Stromal cell of bone marrow (primary cell): ENCODE results near the gene TMTC2.
A peak's percentile ranks its signal among the peaks of the same experiment; 100 is the strongest.

ENCODE experiments used
- DNase-seq: peaks from one replicate; pipeline ENCODE4 v3.0.0-alpha.2; 2012; ENCODE audit warnings: low read depth

TMTC2 gene

DNA sequence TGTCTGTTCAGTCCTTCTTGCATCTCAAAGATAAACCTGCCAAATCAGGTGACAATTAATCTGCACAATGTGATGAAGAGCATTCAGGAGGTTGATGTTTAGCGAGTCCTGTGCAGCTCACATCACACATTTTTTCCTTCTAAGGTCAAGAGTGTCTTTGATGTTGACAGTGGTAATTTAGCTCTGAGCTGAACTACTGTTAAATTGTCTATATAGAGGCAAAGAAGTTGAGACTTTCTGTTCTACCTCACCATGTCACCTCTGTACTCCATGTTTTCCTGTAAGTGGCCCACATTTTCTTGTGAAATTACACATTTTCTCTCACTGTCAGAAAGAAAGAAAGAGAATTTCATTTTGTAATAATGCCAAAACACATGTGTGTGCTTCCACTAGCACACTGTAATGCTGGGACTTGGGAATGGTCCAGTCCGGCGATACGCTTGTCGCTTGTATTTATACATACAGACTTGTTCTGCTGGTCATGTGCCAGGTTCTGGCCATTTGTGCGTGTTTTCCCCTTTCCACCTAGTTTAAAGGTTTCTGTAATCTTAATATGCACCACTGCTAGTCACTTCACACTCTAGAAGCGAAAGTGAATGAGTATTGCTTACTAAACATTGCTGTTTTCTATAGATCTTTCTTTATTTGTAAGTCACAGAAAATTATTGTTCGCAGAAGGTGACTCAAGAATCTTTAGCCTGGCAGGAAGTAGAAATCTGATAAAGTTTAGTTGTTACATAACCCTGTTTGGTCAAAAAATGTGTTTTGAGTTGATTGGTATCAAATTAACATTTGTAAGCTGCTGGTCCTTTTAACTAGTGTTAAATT, 328.9 kb downstream of the TMTC2 start:
- DNase-seq, result no peak

DNA sequence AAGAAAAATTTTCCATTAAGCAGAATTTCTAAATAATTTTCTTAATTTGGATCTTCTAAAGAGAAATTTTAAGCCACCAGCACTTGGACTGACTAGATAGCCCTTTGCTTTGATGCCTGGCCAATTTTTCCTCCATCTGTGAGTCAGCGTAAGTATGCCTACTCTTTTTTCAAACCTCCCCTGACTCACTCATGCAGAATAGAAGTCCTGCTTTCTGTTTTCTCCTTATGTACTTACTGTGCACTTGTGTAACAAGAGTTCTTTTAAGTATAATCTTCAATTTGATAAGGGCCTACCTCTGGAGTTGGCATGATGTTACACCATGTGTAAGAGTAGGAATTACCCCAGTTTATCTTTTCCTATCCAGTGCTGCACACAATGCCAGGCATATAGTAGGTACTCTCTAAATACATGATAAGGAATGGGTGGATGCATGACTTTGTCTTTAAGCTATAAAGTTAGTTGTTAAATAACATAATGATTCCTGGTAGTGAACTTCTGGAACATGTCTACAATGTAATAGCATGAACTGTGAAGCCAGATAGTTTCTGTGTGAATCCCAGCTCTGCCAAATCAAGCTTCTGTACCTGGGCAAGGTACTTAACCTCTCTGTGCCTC, 329.6 kb downstream of the TMTC2 start:
- peak; percentile 49 for DNase-seq

DNA sequence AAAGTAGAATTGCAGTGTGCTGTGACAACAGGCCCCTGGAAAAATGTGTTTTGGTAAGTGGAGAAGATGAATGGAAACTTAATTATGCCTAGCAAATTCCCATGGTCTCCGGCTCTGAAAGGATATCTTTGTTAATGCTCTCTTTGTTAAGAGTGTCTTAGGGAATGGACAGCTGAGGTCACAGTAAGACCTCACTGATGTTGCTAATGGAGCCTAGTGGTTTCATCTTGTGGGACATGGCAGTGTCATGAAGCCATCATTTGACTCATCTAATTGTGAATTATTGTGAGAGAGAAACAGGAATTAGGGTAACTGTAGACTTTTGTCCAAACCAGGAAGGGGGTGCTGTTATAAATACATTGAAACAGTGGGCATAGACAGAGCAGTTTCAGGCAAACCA, 330.3 kb downstream of the TMTC2 start:
- no peak for DNase-seq

DNA sequence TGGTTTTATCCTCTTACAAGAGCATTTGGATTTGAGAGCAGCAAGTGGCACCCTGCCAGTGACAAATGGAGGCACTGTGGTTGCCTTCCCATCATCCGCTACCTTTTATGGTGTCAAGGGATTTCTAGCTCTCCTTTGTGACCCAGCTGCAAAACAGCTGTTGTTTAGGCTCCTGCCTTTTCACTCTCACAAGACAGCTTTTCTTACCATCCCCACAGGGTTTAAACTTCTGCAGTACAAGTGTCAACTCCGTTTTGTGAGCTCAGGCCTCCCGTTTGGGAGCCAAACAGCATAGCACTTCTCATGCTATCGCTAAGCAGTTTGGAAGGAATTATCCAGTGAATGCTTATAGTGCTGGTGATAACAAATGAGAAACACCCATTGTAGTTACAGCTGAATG, 331.4 kb downstream of the TMTC2 start:
- no peak for DNase-seq

DNA sequence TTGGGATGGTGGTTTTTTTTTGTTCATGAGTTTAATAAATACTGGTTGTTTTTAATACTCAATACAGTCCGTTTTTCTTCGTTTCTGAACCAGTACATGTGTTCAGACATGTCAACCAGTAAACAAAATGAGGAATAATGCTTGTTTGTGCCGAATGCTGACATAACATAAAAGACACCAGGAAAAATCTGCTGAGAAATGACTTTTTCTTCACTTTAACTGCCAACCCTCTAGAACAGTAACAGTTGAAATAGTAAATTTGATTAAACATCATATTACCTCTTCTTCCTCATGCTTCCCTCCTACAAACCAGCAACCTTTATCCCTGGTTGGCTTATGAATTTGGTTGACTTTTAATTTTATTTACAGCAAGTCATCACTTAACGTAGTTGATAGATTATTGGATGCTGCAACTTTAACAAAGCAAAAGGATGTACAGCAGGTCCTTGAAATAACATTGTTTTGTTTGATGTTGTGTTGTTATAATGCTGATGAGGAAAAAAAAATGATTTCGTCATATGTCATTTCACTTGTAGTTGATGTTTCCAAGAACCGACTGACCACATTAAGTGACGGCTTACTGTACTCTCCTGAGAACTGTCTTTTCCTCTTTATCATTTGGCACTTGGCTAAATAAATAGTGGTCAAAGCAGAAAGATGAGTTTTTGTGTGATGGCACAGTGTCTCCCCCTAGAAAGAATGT, 340.5 kb downstream of the TMTC2 start:
- no peak for DNase-seq

DNA sequence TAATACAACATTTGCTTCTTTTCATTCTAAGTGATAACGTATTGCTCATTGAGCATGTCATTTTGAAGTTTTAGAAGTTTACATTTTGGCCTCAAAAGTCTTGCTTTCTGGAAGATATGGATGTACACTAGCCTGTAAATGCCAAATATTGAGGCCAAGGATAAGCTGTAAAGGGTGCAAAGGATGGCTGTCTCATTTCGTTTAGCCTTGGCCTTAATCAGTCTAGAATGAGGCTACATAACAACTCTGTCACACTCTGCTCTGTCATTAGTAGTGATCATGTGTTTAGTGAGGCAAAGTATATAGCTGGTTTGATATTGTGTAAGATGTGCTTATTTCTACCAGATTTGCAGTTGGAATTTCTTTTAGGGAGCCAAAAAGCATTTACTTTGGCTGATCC, 344.5 kb downstream of the TMTC2 start:
- no peak for DNase-seq

DNA sequence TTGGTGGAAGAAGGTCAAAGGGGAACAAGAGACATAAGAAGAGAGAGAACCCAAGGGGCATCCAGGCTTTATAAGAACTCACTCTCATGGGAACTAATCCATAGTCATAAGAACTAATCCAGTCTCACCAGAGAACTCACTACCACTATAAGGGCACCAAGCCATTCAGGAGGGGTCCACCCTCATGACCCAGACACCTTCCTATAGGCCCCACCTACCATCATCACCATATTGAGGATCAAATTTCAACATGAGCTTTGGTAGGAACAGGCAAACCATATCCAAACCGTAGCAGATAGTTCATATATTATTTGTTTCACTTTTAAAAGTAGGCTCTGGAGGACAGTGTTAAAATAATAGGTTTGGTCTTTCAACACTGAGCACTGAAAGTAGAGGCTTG, 350.1 kb downstream of the TMTC2 start:
- DNase-seq, result no peak

DNA sequence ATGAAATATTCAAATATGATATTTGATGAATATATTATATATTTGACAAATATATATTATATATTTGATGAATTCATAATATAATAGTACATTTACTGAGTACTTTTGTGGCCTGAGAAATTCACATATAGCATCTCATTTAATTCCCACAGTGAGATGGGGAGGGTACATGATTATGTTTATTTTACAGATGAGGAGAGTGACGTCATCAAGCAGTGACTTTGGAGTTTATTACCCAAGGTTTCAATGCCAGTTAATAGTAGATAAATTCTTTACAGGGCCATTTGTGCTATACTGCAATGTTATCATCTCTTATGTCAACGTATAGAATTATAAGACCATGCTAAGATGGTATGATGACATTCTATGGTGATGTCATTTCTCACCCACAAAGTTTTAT, 352.7 kb downstream of the TMTC2 start:
- no peak for DNase-seq

DNA sequence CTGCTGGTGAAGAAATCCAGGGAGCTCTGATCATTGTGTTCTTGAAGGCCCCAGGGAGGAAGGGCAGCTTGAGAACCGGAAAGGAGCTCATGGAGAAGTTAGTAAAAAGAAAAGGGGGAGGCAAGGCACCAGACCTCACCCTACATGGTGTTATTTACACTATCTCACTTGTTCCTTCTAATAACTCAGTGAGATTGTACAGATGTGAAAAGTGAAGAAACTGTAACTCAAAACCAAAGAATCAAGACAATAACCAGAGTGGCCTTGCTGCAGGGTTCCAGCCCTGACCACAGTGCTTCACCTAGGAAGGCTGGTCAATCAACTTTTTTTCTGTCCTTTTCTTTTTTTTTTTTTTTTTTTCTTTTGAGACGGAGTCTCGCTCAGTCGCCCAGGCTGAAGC, 353.6 kb downstream of the TMTC2 start:
- no peak for DNase-seq

DNA sequence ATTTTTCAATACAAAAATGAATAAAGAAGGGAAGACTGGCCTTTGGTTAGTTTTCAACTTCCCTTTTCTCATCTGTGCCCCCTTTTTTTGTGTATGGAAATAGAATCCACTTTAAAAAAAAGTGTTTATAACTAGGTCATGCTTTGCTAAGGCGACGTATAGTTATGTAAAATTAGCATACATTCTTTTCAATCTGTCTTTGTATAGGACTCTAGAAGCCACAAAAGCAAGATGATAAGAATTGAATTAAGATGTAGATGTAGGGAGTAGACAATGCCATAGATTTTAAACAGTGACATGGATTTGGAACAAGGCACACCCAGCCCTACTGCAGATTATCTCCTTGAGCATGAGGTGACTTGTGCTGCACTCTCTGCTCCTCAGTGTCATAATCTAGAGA, 354.3 kb downstream of the TMTC2 start:
- no peak for DNase-seq

DNA sequence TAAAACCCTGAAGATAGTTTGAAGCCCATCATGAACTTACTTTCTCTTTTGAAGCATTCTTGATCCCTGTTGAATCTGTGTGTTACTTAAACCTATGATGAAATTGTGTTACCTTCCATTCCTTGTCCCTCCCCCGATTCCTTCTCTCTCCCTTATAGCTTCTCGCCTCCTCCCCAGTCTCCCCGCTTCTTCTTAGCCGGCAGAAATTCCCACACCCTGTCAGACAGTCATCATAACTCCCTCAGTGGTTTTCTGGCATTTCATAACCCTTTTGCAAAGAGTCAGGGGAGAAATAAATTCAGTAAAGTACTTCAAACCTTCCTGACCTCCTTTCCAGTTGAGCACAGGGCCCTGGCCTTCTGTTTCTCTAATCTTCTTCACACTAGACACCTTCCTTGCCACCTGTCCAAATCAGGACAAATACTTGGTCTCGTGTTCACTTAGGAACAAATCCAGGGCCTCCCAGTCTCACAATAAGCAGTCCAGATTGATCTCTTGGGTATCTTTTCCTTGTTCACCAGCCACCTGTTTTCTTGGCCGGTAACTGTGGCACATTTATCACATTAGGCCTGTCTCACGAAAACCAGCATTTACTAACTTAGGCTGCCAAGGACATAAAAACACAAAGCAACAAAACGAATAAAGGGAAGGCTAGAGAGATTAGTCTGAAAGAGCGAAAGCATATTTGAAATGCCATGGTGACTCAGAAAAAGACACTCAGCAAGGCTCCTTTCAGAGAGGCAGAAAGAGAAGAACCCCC, 355.9 kb downstream of the TMTC2 start:
- DNase-seq, result no peak

DNA sequence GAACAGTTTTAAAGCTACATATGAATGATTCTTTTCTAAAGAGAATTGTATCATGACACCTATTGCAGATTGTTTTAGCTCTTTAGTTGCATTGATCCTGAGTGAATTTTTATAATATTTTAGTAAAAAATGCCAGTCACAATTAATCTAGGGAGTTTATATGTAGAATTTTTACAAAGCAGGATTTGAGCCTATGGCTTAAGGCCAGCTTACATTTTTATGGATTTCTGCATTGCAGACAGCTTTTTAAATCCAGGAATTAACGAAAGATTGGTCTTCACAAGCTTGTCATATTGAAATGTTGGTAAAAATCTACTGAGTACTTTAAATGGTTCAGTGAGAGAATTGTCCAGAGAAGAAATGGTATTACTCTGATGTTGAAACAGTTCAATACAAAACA, 358.0 kb downstream of the TMTC2 start:
- DNase-seq, result no peak

DNA sequence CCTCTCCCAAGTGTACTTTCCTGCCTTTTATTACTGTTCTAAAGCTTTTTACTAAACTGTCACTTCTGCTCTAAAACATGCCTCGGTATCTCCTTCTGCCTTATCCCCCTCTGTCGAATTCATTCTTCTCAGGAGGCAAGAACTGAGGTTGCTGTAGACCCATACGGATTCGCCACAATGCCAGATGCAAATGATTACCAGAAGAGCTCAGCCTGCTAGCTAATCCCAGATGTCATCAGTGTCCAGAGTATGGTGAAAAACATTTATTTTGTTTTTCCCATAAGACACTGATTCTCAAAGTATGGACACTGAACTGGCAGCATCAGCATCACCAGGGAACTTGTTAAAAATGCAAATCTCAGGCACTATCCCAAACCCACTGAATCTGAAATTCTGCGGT, 359.3 kb downstream of the TMTC2 start:
- DNase-seq, result no peak

DNA sequence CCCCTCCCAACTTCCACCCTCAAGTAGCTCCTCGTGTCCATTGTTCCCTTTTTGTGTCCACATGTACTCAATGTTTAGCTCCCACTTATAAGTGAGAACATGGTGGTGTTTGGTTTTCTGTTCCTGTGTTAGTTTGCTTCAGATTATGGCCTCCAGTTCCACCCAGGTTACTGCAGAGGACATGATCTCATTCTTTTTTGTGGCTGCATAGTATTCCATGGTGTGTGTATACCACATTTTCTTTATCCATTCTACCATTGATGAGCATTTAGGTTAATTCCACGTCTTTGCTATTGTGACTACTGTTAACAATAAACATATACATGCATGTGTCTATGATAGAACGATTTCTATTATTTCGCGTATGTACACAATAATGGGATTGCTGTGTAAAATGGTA, 362.6 kb downstream of the TMTC2 start:
- no peak for DNase-seq

DNA sequence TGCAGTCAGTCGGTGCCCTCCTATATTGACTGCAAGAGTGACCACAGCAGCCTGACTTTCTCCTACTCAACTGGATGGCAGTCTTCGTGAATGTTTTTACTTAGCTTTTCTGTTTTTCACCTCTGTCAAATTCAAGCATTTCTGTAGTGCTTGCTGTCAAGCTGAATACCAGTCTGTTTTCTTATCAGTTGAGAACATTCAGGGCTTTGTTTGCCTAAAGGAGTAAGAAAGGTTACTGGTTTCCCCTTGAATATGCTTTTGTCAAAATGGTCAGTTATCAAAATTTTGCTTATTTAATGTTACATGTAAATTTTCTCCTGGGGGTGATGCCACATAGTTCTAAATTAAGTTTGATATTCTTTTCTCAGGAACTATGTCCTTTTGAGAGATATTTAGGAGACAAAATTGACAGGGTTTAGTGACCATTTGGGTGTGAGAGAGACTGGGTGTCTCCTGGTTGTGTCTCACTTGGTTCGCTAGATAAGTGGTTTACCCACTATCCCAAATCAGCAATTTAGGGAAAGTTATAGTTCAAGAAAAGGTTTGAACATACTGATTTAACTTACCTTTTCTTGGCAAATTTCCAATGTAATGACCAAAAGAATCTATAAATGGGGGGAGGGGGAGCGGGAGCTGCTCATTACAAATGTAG, 366.3 kb downstream of the TMTC2 start:
- no peak for DNase-seq

DNA sequence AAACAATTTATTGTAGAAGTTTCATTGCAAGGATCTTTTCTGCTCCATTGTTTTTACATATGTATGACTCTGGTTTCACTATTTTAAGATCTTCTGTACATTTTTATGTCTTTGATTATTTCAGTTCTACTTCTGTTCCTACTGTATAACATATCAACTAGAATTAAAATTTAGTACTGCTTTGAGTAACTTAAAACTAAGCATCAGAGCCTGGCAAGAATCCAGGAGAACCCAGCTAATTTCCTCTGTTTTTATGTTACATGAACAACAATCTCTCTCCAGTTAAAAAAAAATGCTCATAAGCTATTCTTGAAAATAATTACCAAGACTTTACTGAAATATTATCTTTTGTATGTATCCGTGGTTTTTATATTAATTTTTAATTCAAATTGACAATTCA, 370.7 kb downstream of the TMTC2 start:
- no peak for DNase-seq

DNA sequence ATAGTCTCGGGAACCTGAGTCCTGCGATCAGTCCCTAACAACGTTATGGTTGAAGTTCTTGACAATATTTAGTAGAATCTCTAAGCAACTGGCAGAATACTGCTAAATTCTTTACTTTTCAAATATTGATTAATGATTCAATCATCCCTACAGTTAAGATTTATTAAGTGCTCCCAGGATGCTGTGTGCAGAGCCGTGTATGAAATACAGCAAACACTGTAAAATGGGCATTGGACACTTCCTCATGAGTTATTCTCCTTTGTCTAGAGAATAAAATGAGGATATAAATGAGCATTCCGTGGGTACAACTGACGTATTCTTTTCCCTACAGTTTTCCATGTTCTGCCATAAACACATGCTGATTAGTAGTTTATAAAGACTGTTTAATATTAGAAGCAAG, 372.4 kb downstream of the TMTC2 start:
- no peak for DNase-seq

DNA sequence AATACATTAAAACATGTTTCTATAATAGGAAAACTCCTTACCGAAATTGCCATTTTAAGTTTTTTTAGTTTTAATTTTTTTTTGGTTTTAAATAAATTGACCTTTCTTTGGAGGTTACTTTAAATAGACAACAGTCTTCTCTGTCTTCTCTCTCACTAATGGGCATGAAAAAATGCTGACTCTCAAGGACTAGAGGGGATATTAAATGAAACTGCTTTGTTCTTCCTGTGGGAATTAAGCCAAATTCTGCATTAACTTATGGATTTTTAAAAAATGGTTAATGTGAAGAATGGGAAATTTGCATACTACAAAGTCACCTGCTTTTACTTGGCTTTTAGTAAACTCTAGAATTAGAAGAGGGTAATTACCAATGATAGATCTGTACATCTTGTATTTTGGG, 378.9 kb downstream of the TMTC2 start:
- DNase-seq, result no peak

DNA sequence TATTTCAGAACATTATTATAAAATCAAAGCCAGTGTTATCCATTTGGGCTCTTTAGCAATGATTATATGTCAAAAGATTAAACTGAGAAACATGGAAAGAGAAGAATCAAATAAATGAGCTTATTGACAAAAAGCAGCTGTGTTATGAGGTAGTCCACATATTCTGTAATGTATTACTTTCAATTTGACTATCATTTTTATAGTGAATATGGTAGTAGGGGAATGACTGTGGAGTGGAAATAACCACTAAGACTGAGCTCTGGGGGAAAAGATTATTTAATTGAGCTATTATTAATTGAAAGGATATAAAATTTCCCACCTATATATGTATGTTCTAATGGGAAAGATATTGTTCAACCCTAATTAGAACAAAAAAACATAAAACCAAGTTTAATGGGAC, 381.3 kb downstream of the TMTC2 start:
- DNase-seq, result no peak

DNA sequence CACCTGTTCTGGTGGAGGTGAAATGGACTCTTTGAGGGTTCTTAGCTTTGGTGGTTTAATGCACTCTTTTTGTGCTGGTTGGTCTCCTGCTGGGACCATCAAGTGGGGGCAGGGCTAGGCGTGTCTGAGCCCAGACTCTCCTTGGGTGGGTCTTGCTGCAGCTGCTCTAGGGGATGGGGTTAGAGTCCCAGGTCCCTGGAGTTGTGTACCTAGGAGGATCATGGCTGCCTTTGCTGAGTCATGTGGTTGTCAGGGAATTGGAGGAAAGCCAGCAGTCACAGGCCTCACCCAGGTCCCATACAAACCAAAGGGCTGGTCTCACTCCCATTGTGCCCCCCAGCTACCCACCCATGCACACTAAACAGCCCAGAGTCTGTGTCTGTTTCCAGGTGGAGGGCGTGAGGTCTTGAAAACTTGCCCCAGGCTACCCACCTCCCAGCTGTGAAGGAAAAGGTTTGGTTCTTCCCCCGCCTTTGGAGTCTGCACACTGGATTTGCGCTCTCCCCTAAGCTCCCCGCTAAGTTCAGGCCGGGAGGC, 387.7 kb downstream of the TMTC2 start:
- DNase-seq, result no peak

DNA sequence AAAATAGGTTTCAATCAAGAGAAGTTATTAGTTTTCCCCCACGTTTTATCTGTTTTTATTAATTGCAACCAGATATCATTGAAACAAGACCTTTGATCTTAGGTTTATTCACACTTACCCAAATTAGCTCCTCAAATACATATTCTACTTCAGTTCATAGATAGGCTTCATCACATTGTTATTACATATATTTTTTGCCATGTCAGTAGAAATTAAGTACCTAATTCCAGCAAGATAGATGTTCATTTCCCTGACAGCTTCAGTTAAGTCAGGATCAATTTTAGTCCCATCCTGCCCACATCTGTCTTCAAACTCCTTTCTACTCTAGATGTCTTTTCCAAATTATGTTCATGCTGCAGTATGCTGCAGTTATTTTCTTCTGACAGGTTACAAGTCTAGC, 388.8 kb downstream of the TMTC2 start:
- no peak for DNase-seq

DNA sequence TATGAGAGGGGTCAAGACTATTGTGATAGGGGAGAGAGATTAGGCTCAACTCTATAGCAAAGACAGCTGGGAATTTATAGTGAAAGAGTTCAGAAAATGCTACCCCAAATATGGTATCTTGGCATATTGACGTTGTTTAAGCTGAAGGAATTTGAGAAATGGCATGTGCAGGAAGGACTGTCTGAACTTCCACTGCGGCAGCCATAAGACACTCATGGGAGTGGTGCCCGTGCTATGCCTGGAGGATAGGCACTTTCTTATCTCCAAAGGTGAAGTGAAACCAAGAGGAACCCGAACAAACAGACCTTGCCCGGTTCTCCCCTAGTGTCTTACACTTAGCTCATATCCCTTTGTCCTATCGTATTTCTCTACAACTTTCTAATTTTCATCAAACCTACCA, 390.3 kb downstream of the TMTC2 start:
- no peak for DNase-seq
